H9 (cell line): Measurements from ENCODE around the gene EPHA3. TPM values are rescaled to one million over a fixed set of nuclear protein-coding genes. Genes with fewer than 3 reads are reported as not detected.

Source experiments
- DNase-seq: peaks from one replicate; pipeline ENCODE4 v3.0.0-alpha.2; 2017
- H2AFZ ChIP-seq: one replicate; pipeline ENCODE4 v1.6.1; 2013; ENCODE audit warnings: mild to moderate bottlenecking, low read length, control low read depth, moderate library complexity
- H2AK5ac ChIP-seq: 2 replicates; pipeline ENCODE4 v1.6.1; 2013; ENCODE audit warnings: low read length, control low read depth, mixed read lengths; ENCODE audit not compliant: insufficient read length
- H2BK120ac ChIP-seq: one replicate; pipeline ENCODE4 v1.6.1; 2013; ENCODE audit warnings: low read depth, mild to moderate bottlenecking, low read length, control low read depth, inconsistent platforms; ENCODE audit not compliant: poor library complexity, severe bottlenecking
- H2BK12ac ChIP-seq: 2 replicates; pipeline ENCODE4 v1.6.1; 2013; ENCODE audit warnings: low read length, control low read depth, mixed read lengths, low read depth; ENCODE audit not compliant: insufficient read length
- H2BK15ac ChIP-seq: 2 replicates; pipeline ENCODE4 v1.6.1; 2013; ENCODE audit warnings: low read depth, low read length, control low read depth
- H2BK20ac ChIP-seq: one replicate; pipeline ENCODE4 v1.6.1; 2013; ENCODE audit warnings: low read depth, mild to moderate bottlenecking, low read length, control low read depth, inconsistent platforms; ENCODE audit not compliant: poor library complexity, severe bottlenecking
- H2BK5ac ChIP-seq: 2 replicates; pipeline ENCODE4 v1.6.1; 2013; ENCODE audit warnings: low read length, control low read depth, mixed read lengths; ENCODE audit not compliant: insufficient read length
- H3K14ac ChIP-seq: 2 replicates; pipeline ENCODE4 v1.6.1; 2013; ENCODE audit warnings: low read length, control low read depth; ENCODE audit not compliant: insufficient read depth
- H3K18ac ChIP-seq: 2 replicates; pipeline ENCODE4 v1.6.1; 2013; ENCODE audit warnings: low read depth, mild to moderate bottlenecking, mixed read lengths, low read length, control low read depth; ENCODE audit not compliant: insufficient read length
- H3K23ac ChIP-seq: 2 replicates; pipeline ENCODE4 v1.6.1; 2013; ENCODE audit warnings: low read length, control low read depth, mixed read lengths, low read depth; ENCODE audit not compliant: insufficient read length
- H3K23me2 ChIP-seq: 2 replicates; pipeline ENCODE4 v1.6.1; 2013; ENCODE audit warnings: low read depth, mild to moderate bottlenecking, mixed read lengths, low read length, control low read depth; ENCODE audit not compliant: insufficient read length, poor library complexity, severe bottlenecking
- H3K27ac ChIP-seq: 2 replicates; pipeline ENCODE4 v1.5.1; 2013; ENCODE audit warnings: low read length, control low read depth, mixed read lengths, low read depth; ENCODE audit not compliant: insufficient read length
- H3K27me3 ChIP-seq: 2 replicates; pipeline ENCODE4 v1.6.1; 2013; ENCODE audit warnings: low read length, control low read depth, inconsistent platforms; ENCODE audit not compliant: insufficient read depth
- H3K4ac ChIP-seq: 2 replicates; pipeline ENCODE4 v1.6.1; 2013; ENCODE audit warnings: low read depth, mild to moderate bottlenecking, control low read depth, inconsistent platforms, low read length, moderate library complexity
- H3K4me1 ChIP-seq: 2 replicates; pipeline ENCODE4 v1.6.1; 2013; ENCODE audit warnings: low read length, control low read depth, inconsistent platforms; ENCODE audit not compliant: insufficient read depth
- H3K4me2 ChIP-seq: 2 replicates; pipeline ENCODE4 v1.6.1; 2013; ENCODE audit warnings: low read length, control low read depth, mixed read lengths; ENCODE audit not compliant: insufficient read length, insufficient read depth
- H3K56ac ChIP-seq: 2 replicates; pipeline ENCODE4 v1.6.1; 2013; ENCODE audit warnings: low read depth, mild to moderate bottlenecking, mixed read lengths, low read length, control low read depth; ENCODE audit not compliant: insufficient read length
- H3K79me1 ChIP-seq: 2 replicates; pipeline ENCODE4 v1.6.1; 2013; ENCODE audit warnings: low read depth, mild to moderate bottlenecking, moderate library complexity, low read length, control low read depth, inconsistent platforms; ENCODE audit not compliant: insufficient read depth, poor library complexity, severe bottlenecking
- H3K79me2 ChIP-seq: 2 replicates; pipeline ENCODE4 v1.6.1; 2013; ENCODE audit warnings: low read length, control low read depth, inconsistent platforms; ENCODE audit not compliant: insufficient read depth
- H3K9ac ChIP-seq: 2 replicates; pipeline ENCODE4 v1.6.1; 2013; ENCODE audit warnings: low read length, control low read depth, mixed read lengths; ENCODE audit not compliant: insufficient read length; ENCODE audit errors: extremely low read depth
- H3K9me3 ChIP-seq: one replicate; pipeline ENCODE4 v1.6.1; 2013; ENCODE audit warnings: low read depth, low read length, inconsistent platforms; ENCODE audit not compliant: control insufficient read depth
- H3T11ph ChIP-seq: one replicate; pipeline ENCODE4 v1.6.1; 2013; ENCODE audit warnings: mild to moderate bottlenecking, low read length, control low read depth, inconsistent platforms
- H4K20me1 ChIP-seq: one replicate; pipeline ENCODE4 v1.6.1; 2013; ENCODE audit not compliant: control insufficient read depth, insufficient read length, insufficient read depth
- H4K5ac ChIP-seq: 2 replicates; pipeline ENCODE4 v1.6.1; 2013; ENCODE audit warnings: low read depth, mild to moderate bottlenecking, mixed read lengths, low read length, control low read depth; ENCODE audit not compliant: insufficient read length
- H4K8ac ChIP-seq: replicated peaks from 2 replicates; pipeline ENCODE4 v1.6.1; 2013; ENCODE audit warnings: low read length, control low read depth, mixed read lengths, low read depth; ENCODE audit not compliant: insufficient read length
- H4K91ac ChIP-seq: 2 replicates; pipeline ENCODE4 v1.6.1; 2013; ENCODE audit warnings: low read depth, mild to moderate bottlenecking, moderate library complexity, mixed read lengths, low read length, control low read depth; ENCODE audit not compliant: insufficient read length
- H3K27ac Mint-ChIP-seq, 3 experiments: 2 replicates in 2 of 3; 3 replicates in 1 of 3; pipeline ENCODE4 v1.8.0; 2020 to 2021; ENCODE audit warnings: mixed read lengths in 3 of 3, mild to moderate bottlenecking in 1 of 3, moderate library complexity in 1 of 3
- H3K27me3 Mint-ChIP-seq: 2 replicates; pipeline ENCODE4 v1.8.0; 2021; ENCODE audit warnings: low read depth, mild to moderate bottlenecking, moderate library complexity, mixed read lengths
- H3K36me3 Mint-ChIP-seq, 3 experiments: 2 replicates in 2 of 3; 3 replicates in 1 of 3; pipeline ENCODE4 v1.8.0; 2020 to 2021; ENCODE audit warnings: low read depth in 3 of 3, mixed read lengths in 3 of 3; ENCODE audit not compliant: insufficient read depth in 1 of 3
- H3K4me1 Mint-ChIP-seq, 2 experiments: 2 replicates each; pipeline ENCODE4 v1.8.0; 2020; ENCODE audit warnings: mixed read lengths in 2 of 2
- H3K4me3 Mint-ChIP-seq, 2 experiments: 2 replicates in 1 of 2; 3 replicates in 1 of 2; pipeline ENCODE4 v1.8.0; 2020 to 2021; ENCODE audit warnings: mild to moderate bottlenecking in 2 of 2, mixed read lengths in 2 of 2, moderate library complexity in 1 of 2
- H3K9me3 Mint-ChIP-seq, 2 experiments: 2 replicates in 1 of 2; 3 replicates in 1 of 2; pipeline ENCODE4 v1.8.0; 2020; ENCODE audit warnings: mild to moderate bottlenecking in 2 of 2, mixed read lengths in 2 of 2, moderate library complexity in 1 of 2
- WGBS: extraction: QIAGEN DNeasy Blood & Tissue Kit; methylation state at CpG from one replicate; pipeline ENCODE4 v1.1.7; 2013; ENCODE audit warnings: missing lambda C conversion rate, low lambda C conversion rate, mixed read lengths; ENCODE audit not compliant: insufficient read length; ENCODE audit errors: extremely low coverage; 5-methylcytosine and 5-hydroxymethylcytosine counted together
- total RNA-seq: library from RNA; stranded (reverse); gene quantifications from 2 replicates; pipeline ENCODE4 v1.2.1, GENCODE V29; 2021
- TF ChIP-seq, protein P1 (sequence below): fragments of 200-600 bp; sonication (generic); conservative IDR thresholded peaks from 3 replicates; pipeline ENCODE4 v1.8.0; 2021; ENCODE audit warnings: antibody characterized with exemption, mild to moderate bottlenecking

EPHA3 gene
- total RNA-seq, 1 experiment from 2014 or later = 0.66 TPM

DNA sequence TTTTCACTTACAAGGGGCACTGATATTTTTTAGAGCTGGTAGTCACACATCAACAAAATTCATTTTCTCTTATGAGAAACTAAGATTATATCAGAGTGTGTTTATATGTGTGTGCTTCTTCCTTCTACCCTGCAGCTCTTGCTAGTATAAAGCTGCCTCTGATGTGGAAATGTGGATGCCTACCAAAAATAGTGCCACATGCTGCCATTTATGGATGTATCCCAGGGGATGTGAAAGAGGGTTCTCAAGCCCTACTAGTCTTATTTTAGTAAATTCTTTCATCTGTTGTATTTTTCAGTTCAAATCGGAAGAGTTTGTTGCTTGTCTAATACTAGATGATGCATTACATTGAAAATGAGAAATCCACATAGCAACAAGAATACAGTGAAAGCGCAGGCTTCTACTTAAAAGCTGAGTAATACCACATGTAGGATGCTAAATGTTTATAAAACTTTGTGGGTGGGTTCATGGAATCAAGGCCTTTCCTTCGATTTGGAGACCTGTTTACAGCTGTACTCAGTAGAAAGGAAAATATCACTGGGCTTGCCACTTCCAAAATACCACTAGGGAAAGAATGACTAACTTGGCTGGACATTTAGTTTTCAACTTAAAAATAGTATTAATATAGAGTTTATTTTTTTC lies 399.2 kb downstream of the EPHA3 start:
- no peak overlapping the region for H2AFZ ChIP-seq
- no peaks in the 10 kb centered on the region for H3K4me1 ChIP-seq
- H2BK15ac ChIP-seq = no peak overlapping the region
- no peaks in the 10 kb centered on the region for H3K27me3 Mint-ChIP-seq
- DNase-seq = no peak
- no peak overlapping the region for H3K4me3 Mint-ChIP-seq
- TF ChIP-seq, protein P1, sequence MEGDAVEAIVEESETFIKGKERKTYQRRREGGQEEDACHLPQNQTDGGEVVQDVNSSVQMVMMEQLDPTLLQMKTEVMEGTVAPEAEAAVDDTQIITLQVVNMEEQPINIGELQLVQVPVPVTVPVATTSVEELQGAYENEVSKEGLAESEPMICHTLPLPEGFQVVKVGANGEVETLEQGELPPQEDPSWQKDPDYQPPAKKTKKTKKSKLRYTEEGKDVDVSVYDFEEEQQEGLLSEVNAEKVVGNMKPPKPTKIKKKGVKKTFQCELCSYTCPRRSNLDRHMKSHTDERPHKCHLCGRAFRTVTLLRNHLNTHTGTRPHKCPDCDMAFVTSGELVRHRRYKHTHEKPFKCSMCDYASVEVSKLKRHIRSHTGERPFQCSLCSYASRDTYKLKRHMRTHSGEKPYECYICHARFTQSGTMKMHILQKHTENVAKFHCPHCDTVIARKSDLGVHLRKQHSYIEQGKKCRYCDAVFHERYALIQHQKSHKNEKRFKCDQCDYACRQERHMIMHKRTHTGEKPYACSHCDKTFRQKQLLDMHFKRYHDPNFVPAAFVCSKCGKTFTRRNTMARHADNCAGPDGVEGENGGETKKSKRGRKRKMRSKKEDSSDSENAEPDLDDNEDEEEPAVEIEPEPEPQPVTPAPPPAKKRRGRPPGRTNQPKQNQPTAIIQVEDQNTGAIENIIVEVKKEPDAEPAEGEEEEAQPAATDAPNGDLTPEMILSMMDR = no peak
- H3K4ac ChIP-seq = no peak overlapping the region
- no peak overlapping the region for H3K27ac Mint-ChIP-seq
- no peak overlapping the region for H3K27ac ChIP-seq
- peaks cover 0 to 4% of the 10 kb centered on the region in 2 experiments; a peak in 2 of 5 replicates for H3K9me3 Mint-ChIP-seq
- no peak overlapping the region for H3T11ph ChIP-seq
- H3K79me2 ChIP-seq = no peaks in the 10 kb centered on the region
- H3K79me1 ChIP-seq = no peaks in the 10 kb centered on the region
- no peak overlapping the region for H2BK5ac ChIP-seq
- H3K36me3 Mint-ChIP-seq = no peaks in the 10 kb centered on the region; a peak in 1 of 7 replicates
- H4K5ac ChIP-seq = no peak overlapping the region
- H4K8ac ChIP-seq = no peak overlapping the region
- H3K4me1 Mint-ChIP-seq = no peaks in the 10 kb centered on the region
- H3K14ac ChIP-seq = no peak overlapping the region
- no peak overlapping the region for H3K23ac ChIP-seq
- no peak overlapping the region for H3K4me2 ChIP-seq
- no peaks in the 10 kb centered on the region for H3K23me2 ChIP-seq
- no peak overlapping the region for H2BK20ac ChIP-seq
- WGBS = no CpG with 5 or more reads among the region's 3 CpGs
- H3K18ac ChIP-seq = no peak overlapping the region
- H2AK5ac ChIP-seq = no peak overlapping the region
- no peak overlapping the region for H3K56ac ChIP-seq
- H3K9ac ChIP-seq = no peak overlapping the region
- no peaks in the 10 kb centered on the region for H4K20me1 ChIP-seq
- no peak overlapping the region for H2BK12ac ChIP-seq
- no peak overlapping the region for H2BK120ac ChIP-seq
- H3K9me3 ChIP-seq = no peaks in the 10 kb centered on the region
- H4K91ac ChIP-seq = no peak overlapping the region
- H3K27me3 ChIP-seq = no peaks in the 10 kb centered on the region
